ENCODE data around the gene TRAF3. TPM values are rescaled to one million over a fixed set of nuclear protein-coding genes. Genes with fewer than 3 reads are reported as not detected.
"Not testable (repeated sequence)": the region's sequence is repeated elsewhere in the genome, so short reads cannot be mapped to it uniquely, and the experiment has no call there.

Gene TRAF3
- total RNA-seq, 1 experiment from 2014 or later = 25.3 TPM

DNA sequence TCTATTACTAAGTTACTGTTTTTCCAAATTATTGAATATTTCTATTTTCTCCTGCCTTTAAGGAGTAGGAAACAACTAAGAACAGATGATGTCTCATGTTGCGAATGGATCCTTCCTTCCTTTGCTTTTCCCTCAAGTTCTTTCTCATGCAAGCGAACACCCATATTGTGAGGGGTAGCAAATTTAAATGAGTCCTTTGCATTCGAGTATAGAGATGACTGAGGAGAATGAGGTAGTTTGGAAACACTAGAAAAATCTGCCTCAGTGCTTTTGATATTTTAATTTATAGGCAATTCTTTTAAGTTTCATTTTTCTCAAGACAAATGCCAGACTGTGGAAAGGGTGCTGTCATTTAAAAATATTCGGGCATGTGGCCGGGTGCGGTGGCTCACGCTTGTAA lies 56.1 kb downstream of the TRAF3 start:
- Mint-ChIP-seq H3K4me3 (ENCODE audit: unreplicated experiment) (no peak overlapping the region), H3K4me1 (ENCODE audit: insufficient read depth, unreplicated experiment) (peaks cover 5% of the 10 kb centered on the region), H3K27me3 (ENCODE audit: insufficient read depth, unreplicated experiment) (no peaks in the 10 kb centered on the region), H3K27ac (ENCODE audit: low read depth, unreplicated experiment) (no peak overlapping the region), H3K36me3 (ENCODE audit: insufficient read depth, unreplicated experiment) (peaks cover 13% of the 10 kb centered on the region), H3K9me3 (ENCODE audit: unreplicated experiment) (no peaks in the 10 kb centered on the region)
- no peak for DNase-seq (ENCODE audit: unreplicated experiment)
- CTCF ChIA-PET = interaction anchor here (0.7 kb wide), 1 partner anchor 988 kb away, joined by 3 read pairs; no protein-coding TSS in a partner anchor
- BruUV-seq (replicated peaks) = no TSS peak
- intact Hi-C loops (cut with micrococcal nuclease) = no loop called here
- TF ChIP-seq, protein P1, sequence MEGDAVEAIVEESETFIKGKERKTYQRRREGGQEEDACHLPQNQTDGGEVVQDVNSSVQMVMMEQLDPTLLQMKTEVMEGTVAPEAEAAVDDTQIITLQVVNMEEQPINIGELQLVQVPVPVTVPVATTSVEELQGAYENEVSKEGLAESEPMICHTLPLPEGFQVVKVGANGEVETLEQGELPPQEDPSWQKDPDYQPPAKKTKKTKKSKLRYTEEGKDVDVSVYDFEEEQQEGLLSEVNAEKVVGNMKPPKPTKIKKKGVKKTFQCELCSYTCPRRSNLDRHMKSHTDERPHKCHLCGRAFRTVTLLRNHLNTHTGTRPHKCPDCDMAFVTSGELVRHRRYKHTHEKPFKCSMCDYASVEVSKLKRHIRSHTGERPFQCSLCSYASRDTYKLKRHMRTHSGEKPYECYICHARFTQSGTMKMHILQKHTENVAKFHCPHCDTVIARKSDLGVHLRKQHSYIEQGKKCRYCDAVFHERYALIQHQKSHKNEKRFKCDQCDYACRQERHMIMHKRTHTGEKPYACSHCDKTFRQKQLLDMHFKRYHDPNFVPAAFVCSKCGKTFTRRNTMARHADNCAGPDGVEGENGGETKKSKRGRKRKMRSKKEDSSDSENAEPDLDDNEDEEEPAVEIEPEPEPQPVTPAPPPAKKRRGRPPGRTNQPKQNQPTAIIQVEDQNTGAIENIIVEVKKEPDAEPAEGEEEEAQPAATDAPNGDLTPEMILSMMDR (IDR thresholded peaks at IDR 0.05; ENCODE audit: unreplicated experiment) = no peak
- POLR2A ChIA-PET = no interaction called here

DNA sequence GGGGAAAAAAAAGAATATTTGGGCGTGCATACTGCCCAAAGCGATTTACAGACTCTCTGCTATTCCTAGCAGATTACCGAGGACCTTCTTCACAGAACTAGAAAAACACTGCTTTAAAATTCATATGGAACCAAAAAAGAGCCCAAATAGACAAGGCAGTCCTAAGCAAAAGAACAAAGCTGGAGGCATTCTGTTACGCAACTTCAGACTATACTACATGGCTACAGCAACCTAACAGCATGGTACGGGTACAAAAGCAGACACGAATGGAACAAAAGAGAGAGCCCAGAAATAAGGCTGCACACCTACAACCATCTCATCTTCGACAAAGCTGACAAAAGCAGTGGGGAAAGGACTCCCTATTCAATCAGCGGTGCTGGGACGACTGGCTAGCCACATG lies 56.7 kb downstream of the TRAF3 start:
- no peaks in the 10 kb centered on the region for H3K9me3 Mint-ChIP-seq (ENCODE audit: unreplicated experiment)
- ChIA-PET CTCF (no interaction called here), POLR2A (no interaction called here)
- no peak for DNase-seq (ENCODE audit: unreplicated experiment)
- H3K36me3 Mint-ChIP-seq (ENCODE audit: insufficient read depth, unreplicated experiment) = peaks cover 13% of the 10 kb centered on the region
- BruUV-seq (replicated peaks) = no TSS peak
- H3K4me3 Mint-ChIP-seq (ENCODE audit: unreplicated experiment) = no peak overlapping the region
- no peaks in the 10 kb centered on the region for H3K27me3 Mint-ChIP-seq (ENCODE audit: insufficient read depth, unreplicated experiment)
- no peak overlapping the region for H3K27ac Mint-ChIP-seq (ENCODE audit: low read depth, unreplicated experiment)
- intact Hi-C loops (cut with micrococcal nuclease) = no loop called here
- TF ChIP-seq, protein P1 (IDR thresholded peaks at IDR 0.05; ENCODE audit: unreplicated experiment) = no peak
- H3K4me1 Mint-ChIP-seq (ENCODE audit: insufficient read depth, unreplicated experiment) = peaks cover 5% of the 10 kb centered on the region

DNA sequence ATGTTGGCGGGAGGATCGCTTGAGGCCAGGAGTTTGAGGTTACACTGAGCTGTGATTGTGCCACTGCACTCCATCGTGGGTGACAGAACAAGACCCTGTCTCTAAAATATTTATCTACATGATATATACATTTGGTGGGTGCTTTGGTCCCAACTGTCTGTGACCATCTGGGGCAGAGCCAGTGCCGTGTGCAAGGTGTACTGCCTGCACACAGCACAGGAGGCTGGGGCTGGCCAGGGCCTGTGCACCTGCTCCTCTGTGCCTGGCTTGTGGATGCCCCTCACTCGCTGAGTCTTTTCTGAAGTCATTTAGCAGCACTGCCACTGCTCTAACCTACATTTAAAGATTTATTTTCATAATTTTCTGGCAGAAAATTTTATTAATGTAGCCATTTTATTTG lies 58.7 kb downstream of the TRAF3 start:
- Mint-ChIP-seq H3K36me3 (ENCODE audit: insufficient read depth, unreplicated experiment) (peaks cover 18% of the 10 kb centered on the region), H3K4me3 (ENCODE audit: unreplicated experiment) (no peak overlapping the region), H3K9me3 (ENCODE audit: unreplicated experiment) (no peaks in the 10 kb centered on the region), H3K4me1 (ENCODE audit: insufficient read depth, unreplicated experiment) (peaks cover 5% of the 10 kb centered on the region), H3K27me3 (ENCODE audit: insufficient read depth, unreplicated experiment) (no peaks in the 10 kb centered on the region), H3K27ac (ENCODE audit: low read depth, unreplicated experiment) (no peak overlapping the region)
- intact Hi-C loops (cut with micrococcal nuclease) = no loop called here
- TF ChIP-seq, protein P1 (IDR thresholded peaks at IDR 0.05; ENCODE audit: unreplicated experiment) = no peak
- POLR2A ChIA-PET = interaction anchor here (1.2 kb wide), 1 partner anchor 11 kb away, joined by 3 read pairs; no protein-coding TSS in a partner anchor
- CTCF ChIA-PET = interaction anchor here (0.7 kb wide), 1 partner anchor 940 kb away, joined by 3 read pairs; no protein-coding TSS in a partner anchor
- peak; percentile 25 for DNase-seq (ENCODE audit: unreplicated experiment)
- no TSS peak for BruUV-seq (replicated peaks)

DNA sequence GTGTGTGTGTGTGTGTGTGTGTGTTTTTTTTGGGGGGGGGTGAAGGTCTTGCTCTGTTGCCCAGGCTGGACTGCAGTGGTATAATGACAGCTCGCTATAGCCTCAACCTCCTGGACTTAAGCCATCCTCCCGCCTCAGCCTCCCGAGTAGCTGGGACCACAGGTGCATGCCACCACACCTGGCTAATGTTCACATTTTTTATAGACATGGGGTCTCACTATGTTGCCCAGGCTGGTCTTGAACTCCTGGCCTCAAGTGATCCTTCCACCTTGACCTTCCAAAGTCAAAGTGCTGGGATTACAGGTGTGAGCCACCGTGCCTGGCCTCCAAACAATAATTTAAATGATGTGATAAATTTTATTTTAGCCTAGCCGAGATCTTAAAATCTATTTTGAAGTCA lies 59.9 kb downstream of the TRAF3 start:
- H3K4me1 Mint-ChIP-seq (ENCODE audit: insufficient read depth, unreplicated experiment) = not testable (repeated sequence)

DNA sequence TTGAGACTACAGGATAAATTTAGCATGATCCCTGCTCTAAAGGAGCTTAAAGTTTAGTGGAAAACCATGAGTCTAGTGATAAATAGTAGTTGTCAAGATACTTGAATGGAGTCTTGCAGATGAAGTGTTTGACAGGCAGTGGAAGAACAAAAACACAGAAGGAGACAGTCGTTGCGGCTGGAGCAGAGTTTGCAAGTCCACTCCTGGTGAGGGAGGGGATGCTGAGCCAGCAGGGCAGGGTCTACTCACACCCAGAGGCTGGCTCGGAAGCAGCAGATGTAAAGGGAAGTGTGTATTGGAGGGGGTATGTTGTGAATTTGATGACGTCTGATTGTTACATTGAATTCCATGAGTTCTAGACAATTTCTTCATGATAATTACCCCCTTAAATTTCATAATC lies 61.3 kb downstream of the TRAF3 start:
- CTCF ChIA-PET = no interaction called here
- H3K4me3 Mint-ChIP-seq (ENCODE audit: unreplicated experiment) = no peak overlapping the region
- TF ChIP-seq, protein P1 (IDR thresholded peaks at IDR 0.05; ENCODE audit: unreplicated experiment) = no peak

More for the DNA sequence above, 59.9 kb downstream of the TRAF3 start:
- POLR2A ChIA-PET = interaction anchor here (0.7 kb wide), 1 partner anchor 50 kb away, joined by 4 read pairs; no protein-coding TSS in a partner anchor
- BruUV-seq (replicated peaks); H3K27me3 Mint-ChIP-seq (ENCODE audit: insufficient read depth, unreplicated experiment); H3K4me3 Mint-ChIP-seq (ENCODE audit: unreplicated experiment); DNase-seq (ENCODE audit: unreplicated experiment); intact Hi-C loops (cut with micrococcal nuclease); CTCF ChIA-PET; H3K9me3 Mint-ChIP-seq (ENCODE audit: unreplicated experiment); H3K27ac Mint-ChIP-seq (ENCODE audit: low read depth, unreplicated experiment): not testable (repeated sequence)
- H3K36me3 Mint-ChIP-seq (ENCODE audit: insufficient read depth, unreplicated experiment) = peaks cover 18% of the 10 kb centered on the region

More for the DNA sequence above, 61.3 kb downstream of the TRAF3 start:
- H3K4me1 Mint-ChIP-seq (ENCODE audit: insufficient read depth, unreplicated experiment) = peaks cover 5% of the 10 kb centered on the region
- no peaks in the 10 kb centered on the region for H3K9me3 Mint-ChIP-seq (ENCODE audit: unreplicated experiment)
- H3K27me3 Mint-ChIP-seq (ENCODE audit: insufficient read depth, unreplicated experiment) = no peaks in the 10 kb centered on the region
- H3K27ac Mint-ChIP-seq (ENCODE audit: low read depth, unreplicated experiment) = no peak overlapping the region
- BruUV-seq (replicated peaks) = no TSS peak
- peaks cover 18% of the 10 kb centered on the region for H3K36me3 Mint-ChIP-seq (ENCODE audit: insufficient read depth, unreplicated experiment)
- intact Hi-C loops (cut with micrococcal nuclease) = no loop called here
- DNase-seq (ENCODE audit: unreplicated experiment) = no peak
- POLR2A ChIA-PET = no interaction called here
